Jurkat, Clone E6-1 (cell line): ENCODE measurements around the gene L3MBTL1.
"Not testable (repeated sequence)": the region's sequence is repeated elsewhere in the genome, so short reads cannot be mapped to it uniquely, and the experiment has no call there.

Experiments
- DNase-seq: peaks from one replicate; pipeline ENCODE4 v3.0.0-alpha.2; 2011; ENCODE audit warnings: low read depth, low spot score
- H3K4me3 ChIP-seq: 2 replicates; pipeline ENCODE4 v1.5.1; 2011; ENCODE audit warnings: mild to moderate bottlenecking, low read length, control low read depth, moderate library complexity

The L3MBTL1 gene

DNA sequence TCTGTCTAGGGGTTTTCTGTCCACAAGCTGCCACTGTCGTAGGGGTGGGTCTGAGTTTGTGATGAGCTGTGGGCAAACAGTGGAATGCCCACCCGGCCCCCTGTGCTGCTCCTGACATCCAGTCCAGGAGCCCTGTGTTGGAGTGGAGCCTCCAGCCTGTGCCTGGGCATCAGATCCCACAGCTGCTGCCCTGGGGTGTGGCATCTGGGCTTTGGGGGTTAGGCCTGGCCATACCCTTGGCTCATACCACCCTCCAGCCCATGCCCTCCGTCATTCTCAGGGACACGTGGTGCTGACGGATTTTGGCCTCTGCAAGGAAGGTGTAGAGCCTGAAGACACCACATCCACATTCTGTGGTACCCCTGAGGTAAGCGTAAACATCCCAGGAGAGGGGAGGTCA lies 64.3 kb downstream of the L3MBTL1 start:
- no peak overlapping the region for H3K4me3 ChIP-seq
- DNase-seq, result no peak

DNA sequence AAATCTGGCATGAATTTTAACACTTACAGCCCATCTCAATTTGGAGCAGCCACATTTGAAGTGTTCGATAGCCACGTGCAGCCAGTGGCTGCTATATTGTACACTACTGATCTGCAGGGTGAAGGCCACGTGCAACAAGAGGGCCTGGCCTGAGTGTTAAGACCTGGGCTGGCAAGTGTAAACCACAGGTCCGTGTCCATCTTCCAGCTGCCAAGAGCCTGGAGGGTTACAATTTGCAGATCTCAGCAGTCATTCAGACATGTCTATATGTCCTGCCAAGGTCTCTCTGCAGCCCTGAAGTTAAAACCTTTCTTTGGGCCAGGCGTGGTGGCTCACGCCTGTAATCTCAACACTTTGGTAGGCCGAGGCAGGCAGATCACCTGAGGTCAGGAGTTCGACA lies 65.4 kb downstream of the L3MBTL1 start:
- H3K4me3 ChIP-seq, result no peak overlapping the region

DNA sequence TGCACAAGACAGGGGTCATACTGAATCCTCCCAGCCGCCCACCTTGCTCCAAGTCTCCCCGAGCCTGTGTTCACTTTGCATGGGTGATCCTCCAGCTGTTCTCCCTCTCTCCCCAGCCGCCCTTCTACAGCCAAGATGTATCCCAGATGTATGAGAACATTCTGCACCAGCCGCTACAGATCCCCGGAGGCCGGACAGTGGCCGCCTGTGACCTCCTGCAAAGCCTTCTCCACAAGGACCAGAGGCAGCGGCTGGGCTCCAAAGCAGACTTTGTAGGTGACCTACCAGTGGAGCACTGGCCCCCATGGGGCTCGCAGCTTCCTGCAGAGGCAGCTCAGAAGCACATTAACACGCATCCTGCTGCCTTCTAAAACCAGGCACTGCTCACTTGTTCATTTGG lies 68.6 kb downstream of the L3MBTL1 start:
- no peak for DNase-seq
- no peak overlapping the region for H3K4me3 ChIP-seq

More for the DNA sequence above, 65.4 kb downstream of the L3MBTL1 start:
- DNase-seq, result no peak

DNA sequence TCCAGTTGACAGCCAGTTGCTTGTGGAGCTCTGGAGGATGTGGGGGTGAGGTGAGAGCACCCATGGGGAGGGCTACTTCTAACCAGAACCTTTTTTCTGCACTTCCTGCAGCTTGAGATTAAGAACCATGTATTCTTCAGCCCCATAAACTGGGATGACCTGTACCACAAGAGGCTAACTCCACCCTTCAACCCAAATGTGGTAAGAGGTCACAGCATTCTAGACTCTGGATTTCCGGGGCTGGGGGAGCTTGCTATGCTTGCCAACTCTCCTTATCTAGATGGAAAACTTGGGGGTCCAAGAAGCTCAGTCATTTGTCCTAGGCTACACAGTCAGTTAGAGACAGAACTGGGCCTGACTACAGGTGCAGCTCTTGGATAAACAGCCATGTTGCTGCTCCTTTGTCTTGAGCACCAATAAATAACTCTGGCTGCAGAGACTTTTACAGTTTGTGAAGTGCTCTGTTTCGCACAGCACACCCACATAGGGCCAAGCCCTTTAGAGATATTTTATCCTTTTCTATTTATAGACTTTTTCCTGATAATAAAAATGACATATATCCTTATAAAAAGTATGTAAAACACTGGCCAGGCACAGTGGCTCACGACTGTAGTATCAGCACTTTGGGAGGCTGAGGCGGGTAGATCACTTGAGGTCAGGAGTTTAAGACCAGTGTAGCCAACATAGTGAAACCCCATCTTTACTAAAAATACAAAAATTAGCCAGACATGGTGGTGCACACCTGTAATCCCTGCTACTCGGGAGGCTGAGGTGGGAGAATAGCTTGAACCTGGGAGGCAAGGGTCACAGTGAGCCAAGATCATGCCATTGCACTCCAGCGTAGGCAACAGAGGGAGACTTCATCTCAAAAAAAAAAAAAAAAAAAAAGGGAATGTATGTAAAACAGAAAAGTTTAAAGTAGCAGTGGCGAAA lies 72.6 kb downstream of the L3MBTL1 start:
- H3K4me3 ChIP-seq, result no peak overlapping the region
- peak; percentile 8 for DNase-seq

DNA sequence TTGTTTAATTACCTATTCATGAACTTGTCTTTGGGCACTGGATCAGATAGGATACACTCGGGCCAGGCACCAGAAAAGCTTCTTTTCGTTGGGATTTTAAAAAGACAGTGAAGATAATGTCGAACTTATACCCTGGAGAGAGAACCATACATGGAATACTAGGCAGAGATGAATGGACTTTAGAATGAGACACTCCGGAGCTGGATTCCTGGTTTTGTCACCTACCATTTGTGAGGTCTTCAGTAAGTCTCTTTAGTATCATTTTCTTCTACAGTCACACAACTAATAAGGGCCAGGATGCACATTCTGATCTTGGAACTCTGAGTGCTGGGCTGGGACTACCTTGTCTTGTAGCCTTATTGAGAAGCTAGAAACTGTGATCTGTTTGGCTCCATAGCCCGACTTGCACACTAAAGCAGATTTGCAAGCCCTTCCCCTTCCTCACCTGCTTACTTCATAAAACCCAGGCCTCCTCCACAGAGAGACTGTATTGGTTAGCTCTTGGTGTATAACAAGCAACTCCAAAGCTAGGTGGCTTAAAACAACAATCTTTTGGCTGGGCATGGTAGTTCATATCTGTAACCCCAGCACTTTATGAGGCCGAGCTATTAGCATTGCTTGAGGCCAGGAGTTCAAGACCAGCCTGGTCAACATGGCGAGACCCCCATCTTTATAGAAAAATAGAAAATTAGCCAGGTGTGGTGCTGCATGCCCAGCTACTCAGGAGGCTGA lies 75.8 kb downstream of the L3MBTL1 start:
- H3K4me3 ChIP-seq, result no peak overlapping the region
- no peak for DNase-seq

DNA sequence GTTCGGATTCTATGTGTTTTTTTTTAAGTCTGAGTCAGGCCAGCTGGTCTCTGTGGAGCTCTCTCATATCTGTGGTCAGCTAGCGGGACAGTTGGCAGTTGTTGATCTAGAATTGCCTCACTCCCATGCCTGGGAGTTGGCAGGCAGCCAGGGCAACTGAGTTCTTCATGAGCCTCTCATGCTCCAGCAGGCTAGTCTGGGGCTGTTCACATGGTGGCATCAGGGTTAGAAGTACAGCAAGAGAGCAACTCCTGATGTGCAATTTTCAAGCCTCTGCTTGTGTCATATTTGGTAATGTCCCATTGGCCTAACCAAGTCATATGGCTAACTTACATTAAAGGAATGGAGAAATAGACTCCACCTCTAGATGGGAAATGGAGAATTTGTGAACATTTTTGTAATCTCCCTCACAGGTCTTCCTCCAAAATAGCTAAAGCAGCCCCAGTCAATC lies 76.5 kb downstream of the L3MBTL1 start:
- no peak overlapping the region for H3K4me3 ChIP-seq
- DNase-seq, result no peak

DNA sequence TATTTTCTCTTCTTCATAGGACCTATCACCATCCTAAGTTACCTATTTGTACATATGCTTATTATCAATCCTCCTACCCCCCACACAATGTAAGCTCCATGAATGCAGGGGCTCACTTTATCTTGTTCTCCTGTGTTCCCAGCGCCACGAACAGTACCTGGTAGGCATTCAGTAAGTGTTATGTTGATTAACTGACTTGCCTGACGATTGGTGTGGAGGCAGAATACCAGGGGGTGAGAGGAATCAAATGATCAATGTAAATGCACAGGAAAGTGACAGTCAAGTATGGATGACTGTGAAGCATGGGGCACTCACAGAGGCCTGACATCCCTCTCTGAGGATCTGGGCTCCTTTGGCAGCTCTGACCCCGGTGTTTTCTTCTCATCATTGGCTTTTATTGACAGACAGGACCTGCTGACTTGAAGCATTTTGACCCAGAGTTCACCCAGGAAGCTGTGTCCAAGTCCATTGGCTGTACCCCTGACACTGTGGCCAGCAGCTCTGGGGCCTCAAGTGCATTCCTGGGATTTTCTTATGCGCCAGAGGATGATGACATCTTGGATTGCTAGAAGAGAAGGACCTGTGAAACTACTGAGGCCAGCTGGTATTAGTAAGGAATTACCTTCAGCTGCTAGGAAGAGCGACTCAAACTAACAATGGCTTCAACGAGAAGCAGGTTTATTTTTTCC lies 77.1 kb downstream of the L3MBTL1 start:
- H3K4me3 ChIP-seq, result no peak overlapping the region
- DNase-seq, result no peak

DNA sequence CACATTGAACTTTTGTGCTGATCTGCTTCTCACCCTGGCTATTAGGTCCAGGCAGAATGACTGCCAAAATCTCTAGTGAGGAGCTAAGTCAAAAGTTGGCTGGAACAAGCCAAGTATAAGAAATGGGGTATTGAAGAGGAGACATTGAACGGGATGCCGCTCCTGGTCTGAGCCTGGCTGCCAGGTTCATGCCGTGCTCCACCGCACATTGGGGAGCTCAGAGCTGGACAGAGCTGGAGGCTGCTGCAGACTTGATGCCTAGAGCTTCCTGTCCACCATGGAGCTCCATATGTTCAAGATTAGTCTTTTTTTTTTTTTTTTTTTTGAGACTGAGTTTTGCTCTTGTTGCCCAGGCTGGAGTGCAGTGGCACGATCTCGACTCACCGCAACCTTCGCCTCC lies 79.1 kb downstream of the L3MBTL1 start:
- no peak for DNase-seq
- no peak overlapping the region for H3K4me3 ChIP-seq

DNA sequence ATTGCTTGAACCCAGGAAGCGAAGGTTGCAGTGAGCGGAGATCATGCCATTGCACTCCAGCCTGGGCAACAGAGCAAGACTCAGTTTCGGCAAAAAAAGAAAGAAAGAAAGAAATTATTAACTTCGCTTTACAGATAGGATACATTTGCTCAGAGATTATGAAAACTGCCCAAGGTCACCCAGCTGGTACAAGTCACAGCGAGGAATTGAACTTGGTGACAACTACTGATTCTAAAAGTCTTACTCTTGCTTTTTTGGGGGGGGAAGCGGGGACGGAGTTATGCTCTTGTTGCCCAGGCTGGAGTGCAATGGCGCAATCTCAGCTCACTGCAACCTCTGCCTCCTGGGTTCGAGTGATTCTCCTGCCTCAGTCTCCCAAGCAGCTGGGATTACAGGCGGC lies 81.0 kb downstream of the L3MBTL1 start:
- DNase-seq, H3K4me3 ChIP-seq: not testable (repeated sequence)

DNA sequence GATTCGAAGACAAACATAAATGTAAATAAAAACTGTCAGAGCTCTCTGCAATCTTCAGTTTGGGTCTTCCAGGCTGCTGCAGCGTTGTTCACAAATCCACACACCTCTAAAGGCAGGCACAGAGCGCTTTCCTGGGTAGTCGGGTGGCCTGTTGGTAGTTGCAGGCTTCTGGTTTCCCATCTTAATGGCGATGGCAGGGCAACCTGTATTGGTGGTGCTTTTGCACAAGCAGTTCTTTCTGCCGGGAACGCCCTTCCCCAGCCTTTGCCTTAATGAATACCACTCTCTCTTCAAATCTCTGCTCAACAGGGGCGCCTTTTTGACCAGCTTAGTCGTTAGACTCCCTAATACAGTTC lies 82.5 kb downstream of the L3MBTL1 start:
- peak overlapping the region; percentile 84 for H3K4me3 ChIP-seq
- DNase-seq, result peak; percentile 10

DNA sequence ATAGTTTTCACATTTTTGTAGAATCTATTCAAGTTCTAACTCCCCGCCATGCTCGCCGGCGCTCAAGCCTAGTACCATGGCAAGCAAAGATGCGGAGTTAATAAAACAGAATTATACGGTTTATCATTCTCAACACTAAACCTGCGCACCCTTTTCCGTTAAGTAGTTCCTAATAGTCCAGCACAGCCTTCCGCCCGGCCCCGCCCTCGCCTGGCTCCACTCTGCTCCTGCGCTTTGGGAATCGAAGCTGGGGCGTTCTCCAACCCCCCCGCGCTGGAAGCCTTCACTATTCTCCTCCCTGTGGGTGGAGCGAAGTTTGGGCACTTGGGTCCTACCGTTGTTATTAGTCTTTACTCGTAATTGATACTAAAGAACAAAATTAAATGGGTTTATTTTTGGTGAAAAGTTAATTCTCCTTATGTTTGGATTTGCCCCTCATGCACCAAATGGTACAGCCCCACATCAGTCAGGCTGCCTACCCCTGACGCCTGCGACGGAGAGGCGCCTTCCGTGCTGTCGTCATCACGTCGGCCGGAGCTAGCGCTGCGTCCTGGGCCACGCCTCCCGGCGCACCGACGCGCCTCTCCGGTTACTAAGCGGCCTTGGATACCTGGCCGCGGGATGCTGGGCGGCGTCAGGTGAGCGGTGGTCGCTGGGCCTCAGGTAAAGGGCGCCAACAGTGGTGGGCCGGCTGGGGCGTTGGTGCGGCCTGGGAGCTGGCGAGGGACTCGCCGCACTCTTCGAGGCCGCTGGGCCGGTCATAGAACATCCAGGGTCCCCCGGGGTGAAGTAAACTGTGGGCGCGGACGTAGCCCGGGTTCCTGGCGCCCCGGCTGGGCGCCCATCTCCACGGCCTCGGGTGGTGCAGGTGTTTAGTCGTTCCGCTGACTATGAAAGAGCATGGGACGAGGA lies 83.2 kb downstream of the L3MBTL1 start, which contains the start of gene IFT52:
Gene IFT52, plus strand, starts transcription at position 546 of the 912 bp plus-strand sequence. CDS start 3,762 bp downstream, outside the sequence.
- DNase-seq, result peak; percentile 88
- H3K4me3 ChIP-seq, result peak within 1 kb of the TSS; percentile 84
